HG02763 (cell line): ENCODE results near the gene CFAP97D2.
"Not testable (repeated sequence)": the region's sequence is repeated elsewhere in the genome, so short reads cannot be mapped to it uniquely, and the experiment has no call there.

Experiments used
- ATAC-seq: cut with Tn5 transposase; IDR thresholded peaks from one replicate; pipeline ENCODE4 v1.9.1; 2021; ENCODE audit warnings: mild to moderate bottlenecking, moderate library complexity; ENCODE audit not compliant: unreplicated experiment

Gene CFAP97D2

GRCh38 chr13:114194853-114195252 is 15.8 kb downstream of the CFAP97D2 start:
- ATAC-seq = no peak

GRCh38 chr13:114196629-114197028 is 17.6 kb downstream of the CFAP97D2 start:
- ATAC-seq = no peak

GRCh38 chr13:114198556-114198955 is 19.5 kb downstream of the CFAP97D2 start:
- ATAC-seq = no peak

GRCh38 chr13:114199526-114199925 is 20.5 kb downstream of the CFAP97D2 start:
- ATAC-seq = not testable (repeated sequence)

GRCh38 chr13:114199954-114200353 is 20.9 kb downstream of the CFAP97D2 start:
- no peak for ATAC-seq

- ATAC-seq = no peak
Observed at GRCh38 chr13:114200399-114200911, 21.4 kb downstream of the CFAP97D2 start.

GRCh38 chr13:114202581-114202980 is 23.5 kb downstream of the CFAP97D2 start:
- no peak for ATAC-seq

GRCh38 chr13:114203536-114203935 is 24.5 kb downstream of the CFAP97D2 start:
- ATAC-seq = no peak

- no peak for ATAC-seq
Observed at GRCh38 chr13:114204894-114205293, 25.8 kb downstream of the CFAP97D2 start.

GRCh38 chr13:114208134-114208533 is 29.1 kb downstream of the CFAP97D2 start:
- ATAC-seq = no peak

- no peak for ATAC-seq
Observed at GRCh38 chr13:114211446-114212157, 32.5 kb downstream of the CFAP97D2 start.

GRCh38 chr13:114212158-114212495 is 33.1 kb downstream of the CFAP97D2 start:
- ATAC-seq = no peak

GRCh38 chr13:114213980-114214379 is 34.9 kb downstream of the CFAP97D2 start:
- no peak for ATAC-seq

- ATAC-seq = no peak
Observed at GRCh38 chr13:114219392-114219791, 40.3 kb downstream of the CFAP97D2 start.

- ATAC-seq = no peak
Observed at GRCh38 chr13:114222461-114222968, 43.5 kb downstream of the CFAP97D2 start.

GRCh38 chr13:114224201-114224600 is 45.1 kb downstream of the CFAP97D2 start:
- ATAC-seq = no peak

- ATAC-seq = no peak
Observed at GRCh38 chr13:114225610-114226009, 46.6 kb downstream of the CFAP97D2 start.

GRCh38 chr13:114226088-114226487 is 47.0 kb downstream of the CFAP97D2 start:
- no peak for ATAC-seq

- ATAC-seq = peak; percentile 74
Observed at GRCh38 chr13:114226699-114227323, 47.8 kb downstream of the CFAP97D2 start.

GRCh38 chr13:114227528-114227927 is 48.5 kb downstream of the CFAP97D2 start:
- no peak for ATAC-seq

- no peak for ATAC-seq
Observed at GRCh38 chr13:114228176-114228575, 49.1 kb downstream of the CFAP97D2 start.

GRCh38 chr13:114229506-114229905 is 50.4 kb downstream of the CFAP97D2 start:
- ATAC-seq = no peak
